NCI-H2171 treated with DMSO at 0.1 percent for 48 hours (cell line): ENCODE results near the gene FBXO17.
"Not testable (repeated sequence)": the region's sequence is repeated elsewhere in the genome, so short reads cannot be mapped to it uniquely, and the experiment has no call there.

Experiments used
- DNase-seq: peaks from one replicate; lab custom pipeline; 2025; lab: John Stamatoyannopoulos, UW

FBXO17 gene

DNA sequence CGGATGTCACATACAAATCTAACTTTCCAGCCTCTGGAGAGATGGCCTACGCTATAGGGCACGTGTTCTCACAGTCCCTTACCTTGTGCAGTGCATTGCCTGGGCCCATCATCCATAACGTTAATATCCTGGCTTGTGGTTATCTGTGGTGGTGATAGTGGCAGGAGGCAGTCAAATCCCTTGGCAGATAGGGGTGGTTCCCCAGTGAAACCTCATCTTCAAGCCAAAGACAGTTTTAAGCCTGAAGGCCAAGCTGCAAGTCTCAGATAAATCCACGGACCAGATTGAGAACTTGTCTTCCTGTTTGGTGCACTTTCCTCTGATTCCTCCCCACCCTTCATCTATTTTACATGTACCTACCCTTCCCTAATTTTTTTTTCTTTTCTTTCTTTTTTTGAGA, 4.3 kb upstream of the FBXO17 start:
- DNase-seq, result no peak

DNA sequence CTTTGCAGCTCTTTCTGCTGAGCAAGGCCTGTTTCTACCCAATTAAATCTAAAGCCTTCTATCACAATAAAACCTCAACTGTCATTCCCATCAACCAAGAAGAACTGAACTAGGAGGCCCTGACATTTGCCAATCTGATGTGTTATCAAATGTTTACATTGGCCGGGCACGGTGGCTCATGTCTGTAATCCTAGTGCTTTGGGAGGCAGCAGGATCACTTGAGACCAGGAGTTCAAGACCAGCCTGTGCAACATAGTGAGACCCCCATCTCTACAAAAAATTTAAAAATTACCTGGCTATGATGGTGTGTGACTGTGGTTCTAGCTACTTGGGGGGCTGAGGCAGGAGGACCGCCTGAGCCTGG, 2.8 kb upstream of the FBXO17 start:
- no peak for DNase-seq

DNA sequence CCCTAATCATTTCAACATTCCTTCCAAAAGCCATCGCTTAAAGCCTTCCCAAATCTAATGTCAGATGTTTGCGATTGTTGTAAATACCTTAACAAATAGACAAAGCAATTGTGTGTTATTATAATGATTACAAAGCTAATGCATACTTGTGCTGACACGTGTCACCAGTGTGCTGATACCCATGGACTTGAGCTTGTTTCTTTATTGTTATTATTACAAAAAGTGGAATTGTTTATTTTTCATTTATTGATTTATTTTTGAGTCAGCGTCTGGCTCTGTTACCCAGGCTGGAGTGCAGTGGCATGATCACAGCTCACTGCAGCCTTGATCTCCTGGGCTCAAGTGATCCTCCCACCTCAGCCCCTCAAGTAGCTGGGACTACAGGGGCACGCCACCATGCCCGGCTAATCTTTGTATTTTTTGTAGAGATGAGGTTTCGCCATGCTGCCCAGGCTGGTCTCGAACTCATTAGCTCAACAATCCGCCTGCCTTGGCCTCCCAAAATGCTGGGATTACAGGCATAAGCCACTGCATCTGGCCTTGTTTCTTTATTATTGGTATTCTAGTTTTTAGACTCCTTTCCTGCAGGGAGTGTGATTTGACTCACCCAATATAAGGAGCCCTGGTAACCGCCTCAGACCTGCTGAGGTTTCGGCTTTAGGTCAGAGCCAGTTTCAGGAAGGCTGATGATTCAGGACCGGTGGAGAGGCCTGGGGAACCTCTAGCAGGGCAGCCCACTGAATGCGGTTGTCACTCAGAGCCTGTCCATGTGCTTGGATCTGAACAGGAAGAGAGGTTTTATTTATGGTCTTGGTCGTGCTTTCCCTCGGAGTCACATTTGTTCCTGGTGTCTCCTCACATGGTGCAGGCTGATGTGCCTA, 2.1 kb upstream of the FBXO17 start:
- no peak for DNase-seq

DNA sequence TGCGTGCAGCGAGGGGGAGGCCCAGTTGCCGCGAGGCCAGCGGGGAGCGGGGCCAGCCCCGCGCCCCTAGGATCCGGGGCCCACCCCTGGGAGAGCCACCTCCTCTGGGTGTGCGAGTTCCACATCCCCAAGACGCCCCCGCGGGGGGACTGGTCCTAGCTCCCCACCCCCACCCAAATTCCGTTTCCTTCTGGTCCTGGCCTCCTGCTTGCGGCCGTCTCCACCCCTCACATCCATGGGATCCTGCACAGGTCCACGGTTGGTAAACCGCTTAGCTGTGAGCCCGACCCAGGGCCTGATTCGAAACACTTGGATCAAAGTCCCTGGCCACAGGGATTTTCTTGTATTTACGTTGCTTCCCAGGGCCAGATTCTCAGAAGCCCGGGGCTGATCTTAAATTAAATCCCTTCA, 324 bp upstream of the FBXO17 start:
- no peak for DNase-seq

DNA sequence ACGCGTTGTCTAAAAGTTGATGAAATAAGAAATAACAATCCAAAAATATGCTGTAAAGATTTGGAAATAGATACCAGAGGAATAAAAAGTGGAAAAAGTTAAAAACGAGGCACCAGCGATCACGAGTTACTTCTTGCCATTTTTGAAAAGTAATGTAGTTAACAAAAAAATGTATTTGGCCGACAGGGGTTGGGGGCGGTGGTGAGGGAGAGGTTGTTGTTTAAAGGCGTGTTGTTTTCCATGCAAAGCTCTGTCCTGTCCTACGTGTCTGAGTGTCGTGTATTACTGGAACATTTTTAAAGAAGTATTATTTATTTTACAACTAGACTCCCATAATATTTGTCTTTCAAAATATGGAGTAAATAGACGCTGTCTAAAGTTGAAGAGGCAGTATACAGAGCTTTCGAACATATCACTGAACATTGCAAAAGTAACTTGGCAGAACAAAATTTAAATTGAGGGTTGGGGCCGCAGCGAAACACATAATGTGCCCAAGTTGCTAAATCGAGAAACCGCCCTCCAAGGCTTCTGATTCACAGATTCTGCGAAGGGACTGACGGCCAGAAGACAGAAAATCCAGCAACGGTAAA, 823 bp downstream of the FBXO17 start:
- DNase-seq, result no peak

DNA sequence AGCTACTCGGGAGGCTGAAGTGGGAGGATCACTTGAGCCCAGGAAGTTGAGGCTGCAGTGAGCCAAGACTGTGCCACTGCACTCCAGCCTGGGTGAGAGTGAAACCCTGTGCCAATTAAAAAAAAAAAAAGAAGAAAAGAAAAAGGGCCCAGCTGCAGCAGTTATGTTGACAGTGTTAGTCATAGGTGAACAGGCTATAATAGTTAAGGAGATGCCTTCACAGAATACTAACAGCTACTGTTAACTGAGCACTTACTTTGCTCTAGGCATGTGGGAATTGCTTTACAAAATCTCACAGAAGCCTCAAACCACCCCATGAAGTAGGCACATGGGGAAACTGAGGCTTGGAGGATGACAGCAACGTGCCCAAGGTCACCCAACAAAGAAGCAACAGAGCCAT, 3.9 kb downstream of the FBXO17 start:
- no peak for DNase-seq

DNA sequence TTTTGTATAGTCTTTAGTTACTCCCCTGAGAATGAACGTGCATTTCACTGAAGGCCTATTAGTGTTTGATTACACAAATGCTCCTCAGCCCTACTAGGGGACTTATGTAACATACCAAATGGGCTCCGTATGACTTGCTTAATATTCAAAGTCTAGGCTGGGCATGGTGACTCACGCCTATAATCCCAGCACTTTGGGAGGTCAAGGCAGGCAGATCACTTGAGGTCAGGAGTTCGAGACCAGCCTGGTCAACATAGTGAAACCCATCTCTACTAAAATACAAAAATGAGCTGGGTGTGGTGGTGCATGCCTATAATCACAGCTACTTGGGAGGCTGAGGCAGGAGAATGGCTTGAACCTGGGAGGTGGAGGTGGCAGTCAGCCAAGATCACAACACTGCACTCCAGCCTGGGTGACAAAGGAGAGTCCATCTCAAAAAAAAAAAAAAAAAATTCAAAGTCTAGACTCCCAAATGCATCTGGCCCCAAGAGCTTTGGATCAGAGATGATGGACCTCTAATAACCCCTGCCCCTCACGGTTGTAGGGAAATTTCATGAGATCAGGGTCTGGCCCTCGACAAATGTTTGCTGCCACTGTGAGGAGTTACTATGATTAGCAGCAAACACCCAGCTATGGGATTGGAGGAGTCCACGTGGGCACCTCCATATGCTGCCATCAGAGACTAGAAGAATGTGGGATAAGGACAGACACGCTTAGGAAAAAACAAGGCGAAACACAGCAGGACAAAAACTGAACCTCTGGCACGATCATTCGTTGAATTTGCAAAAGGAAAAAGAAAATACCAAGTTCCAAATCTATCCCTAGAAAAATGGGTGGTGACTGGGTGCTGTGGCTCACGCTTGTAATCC, 4.6 kb downstream of the FBXO17 start:
- peak; percentile 72 for DNase-seq

DNA sequence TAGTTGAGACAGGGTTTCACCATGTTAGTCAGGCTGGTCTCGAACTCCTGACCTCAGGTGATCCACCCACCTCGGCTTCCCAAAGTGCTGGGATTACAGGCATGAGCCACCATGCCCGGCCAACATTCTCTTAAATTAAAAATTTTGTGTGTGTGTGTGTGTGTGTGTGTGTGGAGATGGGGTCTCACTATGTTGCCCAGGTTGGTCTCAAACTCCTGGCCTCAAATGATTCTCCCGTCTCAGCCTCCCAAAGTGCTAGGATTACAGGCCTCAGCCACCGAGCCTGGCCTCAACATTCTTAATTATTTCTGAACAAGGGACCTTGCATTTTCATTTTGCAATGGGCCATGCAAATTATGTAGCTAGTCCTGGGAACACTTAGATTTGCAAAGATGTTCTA, 9.4 kb downstream of the FBXO17 start:
- DNase-seq, result not testable (repeated sequence)

DNA sequence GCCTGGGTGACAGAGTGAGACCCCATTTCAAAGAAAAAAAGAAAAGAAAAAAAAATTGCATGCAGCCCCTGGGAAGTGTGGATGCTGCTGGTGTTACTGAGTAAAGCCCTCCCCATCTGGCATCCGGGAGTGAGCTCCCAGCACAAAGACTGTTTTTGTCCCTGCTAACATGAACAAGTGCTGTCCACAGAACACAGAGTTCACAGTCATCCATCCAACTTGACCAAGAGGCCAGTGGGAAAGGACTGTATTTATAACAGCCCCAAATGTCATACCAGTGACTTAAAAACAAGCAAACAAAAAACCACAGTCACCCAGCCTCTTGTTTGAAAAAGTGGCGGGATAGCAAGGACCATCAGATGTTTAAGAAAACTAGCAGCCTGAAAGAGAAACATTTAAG, 10.8 kb downstream of the FBXO17 start:
- DNase-seq, result no peak

DNA sequence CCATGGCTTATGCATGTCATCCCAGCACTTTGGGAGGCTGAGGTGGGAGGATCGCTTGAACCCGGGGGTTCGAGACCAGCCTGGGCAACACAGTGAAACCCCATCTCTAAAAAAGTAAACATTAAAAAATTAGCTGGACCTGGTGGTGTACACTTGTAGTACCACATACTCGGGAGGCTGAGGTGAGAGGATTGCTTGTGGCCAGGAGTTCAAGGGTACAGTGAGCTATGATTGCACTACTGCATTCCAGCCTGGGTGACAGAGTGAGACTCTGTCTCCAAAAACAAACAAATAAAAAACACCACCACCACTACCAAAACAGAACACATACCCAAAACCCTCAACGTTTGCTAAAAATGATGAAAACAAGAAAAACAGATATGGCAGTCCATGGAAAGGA, 15.9 kb downstream of the FBXO17 start:
- no peak for DNase-seq

DNA sequence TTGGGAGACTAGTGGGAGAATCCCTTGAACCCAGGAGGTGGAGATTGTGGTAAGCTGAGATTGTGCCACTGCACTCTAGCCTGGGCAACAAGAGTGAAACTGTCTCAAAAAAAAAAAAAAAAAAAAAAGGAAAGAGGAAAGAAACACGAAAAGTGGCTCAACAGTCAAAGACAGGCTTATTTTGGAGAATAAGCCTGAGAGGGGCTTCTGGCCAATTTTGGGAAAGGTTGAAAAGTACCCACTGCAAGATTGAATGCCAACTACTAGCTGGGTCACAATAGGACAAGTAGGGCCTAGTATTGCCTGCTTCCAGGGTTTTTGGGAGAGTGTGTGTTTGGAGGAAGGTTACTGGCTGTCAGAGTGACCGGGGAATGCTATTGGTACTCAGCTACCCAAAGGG, 17.2 kb downstream of the FBXO17 start:
- DNase-seq, result no peak

DNA sequence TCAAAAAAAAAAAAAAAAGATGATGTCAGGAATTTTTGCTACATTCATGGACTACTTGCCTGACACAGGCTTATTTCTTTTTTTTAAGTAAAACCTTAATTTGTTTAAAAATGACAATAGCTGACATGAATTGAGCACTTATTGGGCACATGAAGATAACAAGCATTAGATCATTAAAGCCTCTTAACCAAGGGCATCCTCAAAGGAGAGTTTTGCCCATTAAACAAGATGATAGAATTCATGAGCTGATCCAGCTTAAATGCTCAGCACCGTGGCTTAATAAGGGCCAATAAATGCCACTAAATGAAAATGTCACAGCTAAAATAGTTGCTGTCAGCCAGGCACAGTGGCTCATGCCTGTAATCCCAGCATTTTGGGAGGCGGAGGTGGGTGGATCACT, 19.3 kb downstream of the FBXO17 start:
- no peak for DNase-seq

DNA sequence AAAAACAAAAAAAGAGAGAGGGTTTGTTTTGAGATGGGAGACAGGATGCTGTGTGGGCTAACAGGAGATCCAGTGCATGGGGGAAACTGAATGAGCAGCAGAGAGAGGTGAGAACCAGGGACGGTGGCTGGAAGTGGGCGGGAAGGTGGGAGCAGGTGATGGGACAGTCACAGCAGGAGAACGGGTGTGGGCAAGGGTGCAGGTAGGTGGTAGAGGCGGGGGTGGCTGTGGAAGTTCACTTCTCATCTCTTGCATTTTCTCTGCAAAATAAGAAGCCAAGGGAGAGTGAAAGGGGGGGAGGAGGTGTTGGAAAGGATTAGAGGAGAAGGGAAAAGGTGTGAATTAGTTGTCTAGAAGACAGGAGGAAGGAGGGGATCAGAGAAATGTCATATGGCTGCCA, 21.9 kb downstream of the FBXO17 start:
- no peak for DNase-seq

DNA sequence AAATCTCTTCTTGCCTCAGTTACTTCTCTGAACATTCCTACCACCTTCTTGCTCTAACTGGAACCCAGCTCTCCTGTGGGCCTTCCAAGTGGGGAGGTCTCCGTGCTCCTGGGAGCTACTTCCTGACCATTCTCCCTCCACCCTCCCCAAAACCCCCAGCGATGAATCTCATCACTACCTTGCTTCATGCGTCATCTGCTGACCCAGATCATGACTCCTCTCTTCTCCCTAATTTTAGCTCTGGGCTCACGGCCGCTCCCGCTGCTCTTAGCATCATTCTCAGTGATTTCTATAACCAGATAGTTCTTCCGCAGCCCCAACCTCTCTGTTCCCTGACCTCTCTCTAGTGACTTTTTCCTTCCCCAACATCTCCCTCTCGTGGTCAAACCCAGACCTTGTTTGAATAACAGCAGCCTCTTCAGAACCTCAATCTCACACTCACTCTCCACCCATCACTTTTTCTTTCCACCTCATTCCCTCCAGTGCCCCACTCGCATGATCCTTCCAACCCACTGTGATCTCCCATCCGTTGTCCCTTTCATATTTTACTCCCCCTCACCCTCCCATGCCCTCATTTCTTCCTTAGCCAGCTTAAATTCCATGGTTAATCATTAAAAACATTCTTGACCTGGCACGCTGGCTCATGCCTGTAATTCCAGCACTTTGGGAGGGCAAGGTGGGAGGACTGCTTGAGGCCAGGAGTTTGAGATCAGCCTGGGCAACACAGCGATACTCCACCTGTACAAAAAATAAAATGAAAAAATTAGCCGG, 23.0 kb downstream of the FBXO17 start:
- peak; percentile 63 for DNase-seq

DNA sequence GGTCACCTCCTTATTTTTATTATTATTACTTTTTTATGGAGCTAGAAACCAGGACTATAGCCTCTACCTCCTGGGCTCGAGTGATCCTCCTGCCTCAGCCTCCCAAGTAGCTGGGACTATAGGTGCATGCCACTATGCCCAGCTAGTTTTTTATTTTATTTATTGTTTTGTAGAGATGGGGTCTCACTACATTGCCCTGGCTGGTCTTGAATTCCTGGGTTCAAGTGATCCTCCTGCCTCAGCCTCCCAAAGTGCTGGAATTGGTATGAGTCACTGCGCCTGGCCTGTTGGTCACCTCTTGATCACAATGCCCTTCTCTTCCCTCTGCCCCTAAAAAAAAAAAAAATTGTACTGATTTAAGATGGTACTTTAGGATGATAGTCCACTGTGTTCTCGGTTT, 24.4 kb downstream of the FBXO17 start:
- no peak for DNase-seq

DNA sequence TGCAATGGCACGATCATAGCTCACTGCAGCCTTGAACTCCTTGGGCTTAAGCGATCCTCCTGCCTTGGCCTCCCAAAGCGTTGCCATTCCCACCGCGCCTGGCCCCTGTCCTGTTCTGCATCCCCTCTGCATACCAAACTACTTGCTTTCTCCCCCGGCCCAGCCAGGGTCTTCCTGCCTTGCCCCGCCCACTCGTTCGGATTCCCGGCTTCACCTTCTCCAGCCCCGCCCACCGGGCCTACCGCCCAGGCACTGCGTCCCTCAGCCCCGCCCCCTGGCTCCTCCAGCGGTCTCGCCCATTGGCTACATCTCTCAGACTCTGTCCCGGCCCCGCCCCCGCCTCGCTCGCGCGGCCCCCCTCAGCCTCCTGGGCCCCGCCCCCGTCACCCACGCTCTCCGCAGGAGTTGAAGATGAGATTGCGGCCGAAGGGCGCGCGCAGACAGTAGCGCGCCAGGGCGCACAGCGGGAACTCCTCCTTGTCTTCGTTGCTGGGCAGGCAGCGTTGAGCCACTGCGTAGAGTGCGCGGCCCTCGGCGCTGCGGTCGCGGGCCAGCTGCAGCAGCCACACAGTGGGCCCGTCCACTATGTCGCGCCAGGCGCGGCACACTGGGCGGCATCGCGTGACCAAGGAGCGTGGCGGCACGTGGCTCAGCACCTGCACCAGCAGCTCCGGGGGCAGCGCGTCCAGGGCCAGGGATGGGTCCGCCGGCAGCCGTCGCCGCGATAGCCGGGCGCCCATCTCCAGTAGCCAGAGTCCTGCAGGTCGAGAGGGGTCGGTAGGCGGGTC, 25.8 kb downstream of the FBXO17 start:
- DNase-seq, result peak; percentile 88

DNA sequence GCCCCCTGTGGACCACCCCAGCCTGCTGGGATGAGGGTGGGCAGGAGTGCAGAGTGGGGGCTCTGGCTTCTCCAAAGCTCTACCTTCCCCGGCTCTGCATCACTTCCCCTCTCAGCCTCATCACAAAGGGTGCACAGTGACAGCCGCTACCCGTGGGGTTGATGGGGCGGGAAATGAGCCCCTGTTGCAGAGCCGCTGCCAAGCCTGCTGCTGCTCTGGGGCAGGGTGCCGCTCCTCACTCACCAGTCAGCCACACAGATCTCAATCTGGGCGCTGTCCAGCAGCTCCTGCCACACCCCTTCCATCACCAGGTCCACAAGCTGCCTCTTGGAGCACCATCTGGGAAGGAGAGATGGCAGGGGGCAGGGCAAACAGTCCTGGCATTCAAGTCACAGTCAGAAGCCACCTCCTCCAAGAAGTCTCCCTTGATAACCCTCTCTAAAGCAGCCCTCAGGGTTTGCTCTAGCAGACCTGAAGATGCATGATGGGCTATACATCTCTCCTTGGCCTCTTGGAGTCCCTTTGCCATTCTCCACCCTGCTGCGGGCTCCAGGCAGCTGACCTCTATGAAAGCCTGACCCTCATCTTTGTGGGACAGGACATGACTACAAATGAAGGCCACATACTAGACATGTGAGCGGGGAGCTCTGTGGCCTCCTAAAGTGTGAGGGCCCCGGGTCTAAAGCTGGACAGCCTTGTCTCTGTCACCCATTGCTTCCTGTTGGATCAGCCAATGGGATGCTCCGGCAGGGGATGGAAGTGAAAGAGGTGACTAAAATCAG, 29.1 kb downstream of the FBXO17 start:
- DNase-seq, result no peak

DNA sequence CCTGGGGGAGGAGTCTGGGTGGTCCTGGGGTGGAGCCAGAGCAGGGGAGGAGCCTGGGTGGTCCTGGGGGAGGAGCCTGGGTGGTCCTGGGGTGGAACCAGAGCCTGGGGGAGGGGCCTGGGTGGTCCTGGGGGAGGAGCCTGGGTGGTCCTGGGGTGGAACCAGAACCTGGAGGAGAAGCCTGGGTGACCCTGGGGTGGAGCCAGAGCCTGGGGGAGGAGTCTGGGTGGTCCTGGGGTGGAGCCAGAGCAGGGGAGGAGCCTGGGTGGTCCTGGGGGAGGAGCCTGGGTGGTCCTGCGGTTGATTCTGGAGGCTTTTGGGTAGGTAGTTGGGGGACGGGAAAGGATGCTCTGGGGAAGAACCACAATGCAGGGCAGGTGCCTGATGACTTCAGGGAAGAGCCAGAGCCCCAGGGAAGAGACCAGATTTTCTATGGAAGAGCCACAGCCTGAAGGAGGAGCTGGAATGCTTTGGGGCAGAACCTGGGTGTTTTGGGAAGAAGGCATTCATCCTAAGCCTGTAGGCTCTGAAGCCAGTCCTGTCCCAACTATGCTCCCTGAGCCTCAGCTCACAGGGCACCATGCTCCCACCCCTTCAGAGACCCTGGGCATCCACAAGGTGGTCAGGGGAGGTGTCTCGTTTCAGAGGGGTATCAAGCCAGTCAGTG, 29.8 kb downstream of the FBXO17 start:
- no peak for DNase-seq

DNA sequence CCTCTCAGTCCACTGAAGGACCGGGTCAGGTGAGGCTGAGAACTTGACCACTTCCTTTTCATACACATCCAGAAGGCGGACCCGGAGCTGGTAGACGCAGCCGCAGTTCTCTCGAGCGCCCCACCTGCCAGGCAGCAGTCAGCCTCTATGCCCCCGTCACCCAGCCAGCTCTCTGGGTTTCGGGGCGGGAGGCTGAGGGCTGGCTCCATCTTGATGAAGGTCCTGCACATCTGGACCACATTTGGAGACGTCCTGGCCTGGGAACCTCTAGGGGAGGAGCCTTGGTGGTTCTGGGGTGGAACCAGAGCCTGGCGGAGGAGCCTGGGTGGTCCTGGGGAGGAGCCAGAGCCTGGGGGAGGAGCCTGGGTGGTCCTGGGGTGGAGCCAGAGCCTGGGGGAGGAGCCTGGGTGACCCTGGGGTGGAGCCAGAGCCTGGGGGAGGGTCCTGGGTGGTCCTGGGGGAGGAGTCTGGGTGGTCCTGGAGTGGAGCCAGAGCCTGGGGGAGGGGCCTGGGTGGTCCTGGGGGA, 30.5 kb downstream of the FBXO17 start:
- no peak for DNase-seq
